Measurements from ENCODE around the gene OAF.

Gene OAF

GRCh38 chr11:120221115-120221752 lies 10.4 kb downstream of the OAF start:
- Histone ChIP-seq H3K27ac (peak overlapping the region in 1 of 2 donors; percentile 76), H3K4me3 (no peak overlapping the region)
- no peak for DNase-seq (ENCODE audit: low spot score)
- no peak for TF ChIP-seq CTCF (IDR thresholded peaks at IDR 0.05)

GRCh38 chr11:120222916-120223315 lies 12.1 kb downstream of the OAF start:
- no peak for TF ChIP-seq CTCF (IDR thresholded peaks at IDR 0.05)
- no peak for DNase-seq (ENCODE audit: low spot score)
- no peak overlapping the region for H3K27ac ChIP-seq

GRCh38 chr11:120223793-120224192 lies 13.0 kb downstream of the OAF start:
- no peak for TF ChIP-seq CTCF (IDR thresholded peaks at IDR 0.05)
- H3K27ac ChIP-seq: peak overlapping the region in 1 of 2 donors; percentile 1
- DNase-seq (ENCODE audit: low spot score): no peak
- no peak overlapping the region for H3K4me3 ChIP-seq

More at GRCh38 chr11:120222916-120223315, 12.1 kb downstream of the OAF start:
- no peak overlapping the region for H3K4me3 ChIP-seq

GRCh38 chr11:120224361-120224760 lies 13.5 kb downstream of the OAF start:
- TF ChIP-seq CTCF (IDR thresholded peaks at IDR 0.05): no peak
- Histone ChIP-seq H3K27ac (peak overlapping the region in 1 of 2 donors; percentile 65), H3K4me3 (no peak overlapping the region)
- DNase-seq (ENCODE audit: low spot score): no peak

- H3K4me3 ChIP-seq: peak overlapping the region; percentile 18
- no peak for DNase-seq (ENCODE audit: low spot score)
- peak overlapping the region; percentile 18 to 70 for H3K27ac ChIP-seq
- TF ChIP-seq CTCF (IDR thresholded peaks at IDR 0.05): no peak
Measured at GRCh38 chr11:120224972-120225909, 14.4 kb downstream of the OAF start.

- H3K27ac ChIP-seq: peak overlapping the region in 1 of 2 donors; percentile 70
- no peak for TF ChIP-seq CTCF (IDR thresholded peaks at IDR 0.05)
- no peak for DNase-seq (ENCODE audit: low spot score)
- H3K4me3 ChIP-seq: no peak overlapping the region
Measured at GRCh38 chr11:120226242-120226641, 15.4 kb downstream of the OAF start.

Data from coronary artery (tissue), 2 donors.